ENCODE results near the gene ATRX. TPM values are rescaled to one million over a fixed set of nuclear protein-coding genes. Genes with fewer than 3 reads are reported as not detected.

ATRX gene
- total and polyA plus RNA-seq, 2 of the 8 experiments (the other 6 are each of a cell fraction or from before 2014, with no cell fraction given): 28.4 to 97.8 TPM

DNA sequence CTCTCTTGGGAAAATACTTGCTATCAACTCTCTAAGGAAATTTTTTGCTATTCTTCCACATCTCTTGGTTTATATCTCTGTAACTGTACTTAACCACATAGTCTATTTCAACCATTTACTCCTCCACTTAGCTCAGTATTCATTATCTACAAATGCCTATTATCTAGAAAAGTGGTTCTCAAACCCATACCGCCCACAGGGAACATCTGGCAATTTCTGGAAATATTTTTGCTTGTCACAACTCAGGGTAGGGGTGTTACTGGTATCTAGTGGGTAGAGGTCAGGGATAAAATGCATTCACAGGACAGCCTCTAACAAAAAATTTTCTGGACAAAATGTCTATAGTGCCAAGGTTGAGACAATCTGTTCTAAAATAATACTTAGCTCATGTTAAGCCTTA is 14.4 kb downstream of the ATRX start:
- Histone ChIP-seq H3K18ac (ENCODE audit: extremely low read depth, low read length) (no peak overlapping the region), H3K9ac (replicated peaks in 1 of 4; ENCODE audit: extremely low read depth in 1 of 4, low read depth in 3 of 4, low read length in 3 of 4) (no peak overlapping the region), H2BK5ac (ENCODE audit: low read depth, low read length) (no peak overlapping the region), H2AK5ac (ENCODE audit: low read depth, low read length) (no peak overlapping the region), H3K79me1 (ENCODE audit: low read depth, low read length) (no peaks in the 10 kb centered on the region), H4K91ac (replicated peaks; ENCODE audit: insufficient read length, low read length) (no peak overlapping the region), H2BK12ac (ENCODE audit: low read depth, low read length) (no peak overlapping the region), H3K4me3 (ENCODE audit: extremely low read depth in 1 of 4, insufficient read depth in 2 of 4, low read depth in 3 of 4, low read length in 4 of 4) (no peak overlapping the region), H2BK20ac (ENCODE audit: low read length) (no peak overlapping the region), H3K4ac (replicated peaks; ENCODE audit: insufficient read length, low read depth, low read length) (no peak overlapping the region), H4K20me1 (replicated peaks in 1 of 2; ENCODE audit: control insufficient read depth in 1 of 2, insufficient read depth in 2 of 2, low read length in 2 of 2) (peaks cover 0 to 2% of the 10 kb centered on the region in 2 experiments), H2BK15ac (ENCODE audit: low read length) (no peak overlapping the region), H3K27me3 (replicated peaks in 1 of 4; ENCODE audit: control insufficient read depth in 3 of 4, extremely low read depth in 1 of 4, insufficient read depth in 3 of 4, low read length in 3 of 4) (no peaks in the 10 kb centered on the region), H3K4me2 (ENCODE audit: insufficient read depth in 1 of 2, low read depth in 2 of 2, low read length in 2 of 2) (no peak overlapping the region), H3K14ac (ENCODE audit: insufficient read length) (no peak overlapping the region), H4K5ac (ENCODE audit: insufficient read length, low read depth, low read length) (no peak overlapping the region), H3K23ac (ENCODE audit: insufficient read length) (no peak overlapping the region), H3K56ac (replicated peaks; ENCODE audit: insufficient read length, low read depth, low read length) (no peak overlapping the region), H2BK120ac (replicated peaks; ENCODE audit: low read depth, low read length) (no peak overlapping the region), H3K36me3 (ENCODE audit: control insufficient read depth in 2 of 4, insufficient read depth in 4 of 4, low read length in 3 of 4) (no peaks in the 10 kb centered on the region), H3K79me2 (ENCODE audit: control insufficient read depth in 1 of 2, insufficient read depth in 2 of 2, low read length in 2 of 2) (peaks cover 15 to 94% of the 10 kb centered on the region in 2 experiments), H3K4me1 (replicated peaks in 1 of 4; ENCODE audit: control insufficient read depth in 3 of 4, insufficient read depth in 4 of 4, low read length in 3 of 4) (no peaks in the 10 kb centered on the region), H2AFZ (ENCODE audit: low read length) (no peak overlapping the region), H3K9me3 (ENCODE audit: insufficient read depth in 2 of 2, low read depth in 1 of 2, low read length in 1 of 2) (no peaks in the 10 kb centered on the region), H3K27ac (ENCODE audit: low read depth, low read length) (no peak overlapping the region), H3K23me2 (ENCODE audit: low read depth, low read length) (no peaks in the 10 kb centered on the region), H4K8ac (ENCODE audit: extremely low read depth, insufficient read depth, low read length) (no peak overlapping the region)
- WGBS, 2 experiments (ENCODE audit: extremely low coverage in 1 of 2, insufficient coverage in 1 of 2, insufficient read length in 1 of 2, insufficient replicate concordance in 2 of 2, low coverage in 1 of 2, low lambda C conversion rate in 2 of 2, missing lambda C conversion rate in 1 of 2): 89% methylated on average over 1 of the region's 1 CpG; no CpG with 5 or more reads in 1 of the 2 experiments
- FAIRE-seq (no peak), DNase-seq (ENCODE audit: low read depth in 1 of 2, low spot score in 2 of 2) (no peak)
- ChIA-PET CTCF (ENCODE audit: partially characterized antibody) (no interaction called here), POLR2A (ENCODE audit: partially characterized antibody) (interaction anchor here (0.6 to 1.0 kb wide), 2 partner anchors 9 to 15 kb away, joined by 3 read pairs; no protein-coding TSS in a partner anchor)
- no peak for TF ChIP-seq NRF1 (IDR thresholded peaks at IDR 0.05; ENCODE audit: low read depth, low read length)

All from H1 (cell line).